Keratinocyte (primary cell): ENCODE results near the gene DNAJC19. TPM values are rescaled to one million over a fixed set of nuclear protein-coding genes. Genes with fewer than 3 reads are reported as not detected.

Experiments
- DNase-seq: peaks from one replicate; pipeline ENCODE4 v3.0.0-alpha.2; 2011; ENCODE audit warnings: low read depth, missing footprints, low spot score
- FAIRE-seq: peaks from 2 replicates; lab custom pipeline; 2011; peaks lifted over from hg19 to GRCh38; lab: Jason Lieb, UNC
- H2AFZ ChIP-seq: 2 replicates; pipeline ENCODE4 v1.6.0; 2012; ENCODE audit warnings: low read length, control low read depth, inconsistent platforms; ENCODE audit not compliant: control insufficient read depth
- H3K27ac ChIP-seq: 2 replicates; pipeline ENCODE4 v1.5.1; 2011; ENCODE audit warnings: low read length; ENCODE audit not compliant: control insufficient read depth, insufficient read depth
- H3K27me3 ChIP-seq: 3 replicates; pipeline ENCODE4 v1.6.0; 2011; ENCODE audit warnings: low read length; ENCODE audit not compliant: control insufficient read depth, insufficient read depth; ENCODE audit errors: extremely low read depth
- H3K36me3 ChIP-seq, 2 experiments: 2 replicates in 1 of 2; 3 replicates in 1 of 2; pipeline ENCODE4 v1.5.1; 2011; ENCODE audit warnings: low read length in 2 of 2, mild to moderate bottlenecking in 1 of 2; ENCODE audit not compliant: control insufficient read depth in 2 of 2, insufficient read depth in 2 of 2; ENCODE audit errors: extremely low read depth in 1 of 2
- H3K4me1 ChIP-seq: 3 replicates; pipeline ENCODE4 v1.5.1; 2011; ENCODE audit warnings: low read length; ENCODE audit not compliant: control insufficient read depth, insufficient read depth; ENCODE audit errors: extremely low read depth
- H3K4me2 ChIP-seq: 3 replicates; pipeline ENCODE4 v1.6.0; 2011; ENCODE audit warnings: low read depth, low read length; ENCODE audit not compliant: control insufficient read depth, insufficient read depth; ENCODE audit errors: extremely low read depth
- H3K4me3 ChIP-seq, 3 experiments: fragments of 200-600 bp in 1 of 3; sonication (generic) in 1 of 3; 2 replicates in 2 of 3; 3 replicates in 1 of 3; pipeline ENCODE4 v1.5.1; 2011 to 2016; ENCODE audit warnings: low read length in 3 of 3, mild to moderate bottlenecking in 3 of 3, control low read depth in 2 of 3, inconsistent platforms in 1 of 3, low read depth in 1 of 3, mixed read lengths in 1 of 3, mixed run types in 1 of 3, moderate library complexity in 1 of 3; ENCODE audit not compliant: control insufficient read depth in 2 of 3, insufficient read depth in 2 of 3; ENCODE audit errors: extremely low read depth in 1 of 3
- H3K79me2 ChIP-seq: 2 replicates; pipeline ENCODE4 v1.6.0; 2012; ENCODE audit warnings: low read length; ENCODE audit not compliant: control insufficient read depth, insufficient read depth
- H3K9ac ChIP-seq: 3 replicates; pipeline ENCODE4 v1.6.0; 2011; ENCODE audit warnings: low read length; ENCODE audit not compliant: control insufficient read depth, insufficient read depth; ENCODE audit errors: extremely low read depth
- H3K9me1 ChIP-seq: 3 replicates; pipeline ENCODE4 v1.6.0; 2011; ENCODE audit warnings: low read length; ENCODE audit not compliant: control insufficient read depth, insufficient read depth; ENCODE audit errors: extremely low read depth
- H3K9me3 ChIP-seq: 2 replicates; pipeline ENCODE4 v1.5.1; 2012; ENCODE audit warnings: low read depth, low read length; ENCODE audit not compliant: control insufficient read depth
- H4K20me1 ChIP-seq: 3 replicates; pipeline ENCODE4 v1.6.0; 2011; ENCODE audit warnings: low read length; ENCODE audit not compliant: control insufficient read depth, insufficient read depth; ENCODE audit errors: extremely low read depth
- EZH2 ChIP-seq: IDR thresholded peaks from one replicate; pipeline ENCODE4 v1.6.1; 2012; ENCODE audit warnings: inconsistent platforms, mild to moderate bottlenecking, low read length, moderate library complexity
- dilution Hi-C: fragments of 300-500 bp; cut with MboI; formaldehyde crosslinking; loops from one replicate; pipeline ENCODE4 v1.7.0; 2020; ENCODE audit warnings: low sequenced_read_pairs; ENCODE audit not compliant: extremely low pct_ligation_motif_present
- polyA plus RNA-seq, 5 experiments: library from polyadenylated mRNA; depleted of rRNA in 3 of 5; stranded (reverse) in 3 of 5; stranded (forward) in 1 of 5; unstranded in 1 of 5; fragments of >200 nt; gene quantifications; 1 replicate in 1 of 5; 2 replicates in 3 of 5; 3 replicates in 1 of 5; pipeline versions ENCODE4 v1.2.1 to v1.2.3, GENCODE V29; 2011 to 2012; ENCODE audit warnings: missing spikeins in 2 of 5, low read depth in 1 of 5, low replicate concordance in 1 of 5
- TF ChIP-seq, protein P1 (sequence below), 3 experiments: IDR thresholded peaks in 1 of 3; conservative IDR thresholded peaks in 1 of 3; optimal IDR thresholded peaks in 1 of 3; 2 replicates in 2 of 3; 3 replicates in 1 of 3; pipeline versions ENCODE3 to v1.5.1; 2011; ENCODE audit warnings: low read length in 3 of 3, mild to moderate bottlenecking in 3 of 3, moderate library complexity in 2 of 3, control low read depth in 1 of 3, inconsistent platforms in 1 of 3; ENCODE audit not compliant: insufficient read depth in 2 of 3; ENCODE audit errors: extremely low read depth in 1 of 3

The DNAJC19 gene
- polyA plus RNA-seq, 1 donor (not counting 4 experiments of a cell fraction or from before 2014, with no cell fraction given), result 40.6 TPM

DNA sequence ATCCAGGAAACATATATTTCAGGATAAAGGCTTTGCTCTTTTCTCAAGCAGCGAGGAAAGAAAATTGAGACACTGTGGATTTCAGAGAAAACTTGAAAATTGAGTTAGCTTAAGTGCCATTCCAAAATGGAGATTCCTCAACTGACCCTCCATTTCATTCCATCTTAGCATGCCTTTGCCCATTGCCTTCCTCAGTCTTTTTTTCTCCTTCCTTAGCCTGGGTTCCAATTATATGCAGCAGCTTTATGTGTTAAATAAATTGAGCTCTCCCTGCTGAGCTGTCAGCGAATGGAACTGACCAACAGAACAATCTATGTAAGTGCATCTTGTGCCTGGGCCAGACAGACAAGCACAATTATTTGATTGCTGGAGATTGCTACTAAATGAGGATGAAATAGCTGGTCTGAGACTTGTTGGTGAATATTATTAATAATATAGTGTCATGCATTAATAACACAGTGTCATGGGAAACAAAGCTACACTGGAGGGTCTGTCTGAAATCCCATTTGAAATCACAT is 6.9 kb upstream of the DNAJC19 start:
- Histone ChIP-seq H3K79me2 (no peaks in the 10 kb centered on the region), H3K27me3 (no peaks in the 10 kb centered on the region), H3K36me3 (no peaks in the 10 kb centered on the region), H2AFZ (no peak overlapping the region), H3K9me1 (no peaks in the 10 kb centered on the region), H3K9me3 (no peaks in the 10 kb centered on the region), H3K4me2 (no peak overlapping the region), H3K27ac (no peak overlapping the region), H4K20me1 (no peaks in the 10 kb centered on the region), H3K4me1 (no peaks in the 10 kb centered on the region), H3K4me3 (no peak overlapping the region), H3K9ac (no peak overlapping the region)
- TF ChIP-seq, protein P1, sequence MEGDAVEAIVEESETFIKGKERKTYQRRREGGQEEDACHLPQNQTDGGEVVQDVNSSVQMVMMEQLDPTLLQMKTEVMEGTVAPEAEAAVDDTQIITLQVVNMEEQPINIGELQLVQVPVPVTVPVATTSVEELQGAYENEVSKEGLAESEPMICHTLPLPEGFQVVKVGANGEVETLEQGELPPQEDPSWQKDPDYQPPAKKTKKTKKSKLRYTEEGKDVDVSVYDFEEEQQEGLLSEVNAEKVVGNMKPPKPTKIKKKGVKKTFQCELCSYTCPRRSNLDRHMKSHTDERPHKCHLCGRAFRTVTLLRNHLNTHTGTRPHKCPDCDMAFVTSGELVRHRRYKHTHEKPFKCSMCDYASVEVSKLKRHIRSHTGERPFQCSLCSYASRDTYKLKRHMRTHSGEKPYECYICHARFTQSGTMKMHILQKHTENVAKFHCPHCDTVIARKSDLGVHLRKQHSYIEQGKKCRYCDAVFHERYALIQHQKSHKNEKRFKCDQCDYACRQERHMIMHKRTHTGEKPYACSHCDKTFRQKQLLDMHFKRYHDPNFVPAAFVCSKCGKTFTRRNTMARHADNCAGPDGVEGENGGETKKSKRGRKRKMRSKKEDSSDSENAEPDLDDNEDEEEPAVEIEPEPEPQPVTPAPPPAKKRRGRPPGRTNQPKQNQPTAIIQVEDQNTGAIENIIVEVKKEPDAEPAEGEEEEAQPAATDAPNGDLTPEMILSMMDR (optimal IDR thresholded peaks at IDR 0.05 in 1 of 3, IDR thresholded peaks at IDR 0.05 in 1 of 3, conservative IDR thresholded peaks at IDR 0.05 in 1 of 3; ENCODE audit: extremely low read depth in 1 of 3, insufficient read depth in 2 of 3, low read length in 3 of 3), result no peak
- no peak for TF ChIP-seq EZH2
- FAIRE-seq (no peak), DNase-seq (no peak)
- dilution Hi-C loops, result no loop called here

DNA sequence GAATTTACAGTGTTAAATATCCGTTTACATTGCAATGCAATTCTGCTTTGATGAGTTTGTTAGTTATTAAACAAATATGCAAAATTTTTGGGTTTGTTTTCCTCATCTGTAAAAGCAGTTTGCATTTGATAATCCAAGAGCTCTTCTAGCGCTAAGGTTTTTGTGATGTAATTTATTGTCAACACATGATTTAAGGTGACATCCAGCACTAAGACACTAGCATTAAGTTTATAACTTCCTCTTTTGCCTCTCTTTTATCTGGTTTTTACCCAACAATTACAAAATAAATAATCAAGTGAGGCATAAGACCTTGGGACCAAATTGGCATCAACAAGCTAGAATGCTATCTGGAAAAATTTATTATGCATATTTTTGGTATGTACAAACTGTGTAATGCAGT is 969 bp upstream of the DNAJC19 start:
- no peak overlapping the region for H3K27ac ChIP-seq
- peaks cover 7% of the 10 kb centered on the region for H3K4me1 ChIP-seq
- peak overlapping the region in 2 of 3 experiments; percentile 99 for H3K4me3 ChIP-seq
- H4K20me1 ChIP-seq, result no peaks in the 10 kb centered on the region
- dilution Hi-C loops, result no loop called here
- no peak for TF ChIP-seq EZH2
- TF ChIP-seq, protein P1 (optimal IDR thresholded peaks at IDR 0.05 in 1 of 3, IDR thresholded peaks at IDR 0.05 in 1 of 3, conservative IDR thresholded peaks at IDR 0.05 in 1 of 3; ENCODE audit: extremely low read depth in 1 of 3, insufficient read depth in 2 of 3, low read length in 3 of 3), result no peak
- H3K27me3 ChIP-seq, result no peaks in the 10 kb centered on the region
- DNase-seq (no peak), FAIRE-seq (no peak)
- H2AFZ ChIP-seq, result peak overlapping the region; percentile 98
- peaks cover 14% of the 10 kb centered on the region for H3K79me2 ChIP-seq
- no peaks in the 10 kb centered on the region for H3K9me1 ChIP-seq
- H3K36me3 ChIP-seq, result no peaks in the 10 kb centered on the region
- H3K9ac ChIP-seq, result no peak overlapping the region
- no peaks in the 10 kb centered on the region for H3K9me3 ChIP-seq
- H3K4me2 ChIP-seq, result peak overlapping the region; percentile 98
